HCT116 (cell line): Measurements from ENCODE around the gene CASZ1. TPM values are rescaled to one million over a fixed set of nuclear protein-coding genes. Genes with fewer than 3 reads are reported as not detected.

Experiments
- ATAC-seq: fragments of 200-7000 bp; cut with Tn5 transposase; 2 replicates; pipeline ENCODE4 v1.9.1; 2020; ENCODE audit warnings: mild to moderate bottlenecking, moderate library complexity
- BruUV-seq: library from RNA; stranded (reverse); fragments of 400-500 nt; replicated peaks from 2 replicates; lab custom pipeline; 2021; lab: Mats Ljungman, UMichigan
- CTCF ChIA-PET: fragments of 300-600 bp; sonication (Branson Sonifier 250); formaldehyde crosslinking; loops from one replicate; lab custom pipeline; 2021; ENCODE audit warnings: antibody characterized with exemption; lab: Charles Lee
- POLR2A ChIA-PET: fragments of 300-600, 350-600 bp; sonication (Branson Sonifier 250); formaldehyde crosslinking; loops from one replicate; lab custom pipeline; 2021; ENCODE audit warnings: antibody characterized with exemption; lab: Charles Lee
- RAD21 ChIA-PET, 2 experiments: fragments of 300-600 bp; sonication (Branson Sonifier 250); formaldehyde crosslinking; loops; one replicate each; lab custom pipeline; 2023; ENCODE audit warnings: low total read pairs in 2 of 2; ENCODE audit not compliant: uncharacterized antibody in 2 of 2, unreplicated experiment in 2 of 2, low non-redundant PET in 1 of 2; lab: Charles Lee
- DNase-seq: peaks from one replicate; pipeline ENCODE4 v3.0.0-alpha.2; 2010; ENCODE audit warnings: low read depth, low spot score
- H2AFZ ChIP-seq: fragments of 200-600 bp; shearing (Covaris generic), sonication (generic); 2 replicates; pipeline ENCODE4 v1.6.1; 2017; ENCODE audit warnings: low read depth, mixed run types, mixed read lengths, antibody characterized with exemption, low read length; ENCODE audit not compliant: poor library complexity, severe bottlenecking
- H3K27ac ChIP-seq: 2 replicates; pipeline ENCODE4 v1.5.1; 2012; ENCODE audit warnings: low read depth, low read length
- H3K27me3 ChIP-seq: fragments of 200-600 bp; sonication (generic); 2 replicates; pipeline ENCODE4 v1.6.1; 2016; ENCODE audit warnings: mixed run types, low read length, mixed read lengths; ENCODE audit not compliant: insufficient read depth
- H3K36me3 ChIP-seq, 2 experiments: fragments of 200-500 bp in 1 of 2; fragments of 200-600 bp in 1 of 2; sonication (Bioruptor generic) in 1 of 2; sonication (generic) in 1 of 2; 2 replicates each; pipeline versions ENCODE4 v1.5.1 to v1.6.1; 2014 to 2016; ENCODE audit warnings: low read length in 2 of 2, inconsistent platforms in 1 of 2, mixed read lengths in 1 of 2, mixed run types in 1 of 2; ENCODE audit not compliant: insufficient read depth in 2 of 2, control insufficient read depth in 1 of 2
- H3K4me1 ChIP-seq, 2 experiments: fragments of 200-600 bp in 1 of 2; sonication (generic) in 1 of 2; 2 replicates each; pipeline versions ENCODE4 v1.5.1 to v1.6.1; 2012 to 2017; ENCODE audit warnings: low read length in 2 of 2, inconsistent platforms in 1 of 2, mild to moderate bottlenecking in 1 of 2, mixed read lengths in 1 of 2, mixed run types in 1 of 2, moderate library complexity in 1 of 2; ENCODE audit not compliant: insufficient read depth in 2 of 2, control insufficient read depth in 1 of 2
- H3K4me2 ChIP-seq: fragments of 200-600 bp; sonication (generic); 2 replicates; pipeline ENCODE4 v1.6.1; 2017; ENCODE audit warnings: mixed run types, low read length, mixed read lengths
- H3K4me3 ChIP-seq, 2 experiments: fragments of 200-600 bp in 1 of 2; sonication (generic) in 1 of 2; replicated peaks in 1 of 2; 2 replicates each; pipeline ENCODE4 v1.5.1; 2011 to 2016; ENCODE audit warnings: low read length in 2 of 2, control low read depth in 1 of 2, low read depth in 1 of 2, mild to moderate bottlenecking in 1 of 2, mixed read lengths in 1 of 2, mixed run types in 1 of 2
- H3K79me2 ChIP-seq: fragments of 200-600 bp; sonication (generic); 2 replicates; pipeline ENCODE4 v1.6.1; 2017; ENCODE audit warnings: mild to moderate bottlenecking, mixed run types, low read length, moderate library complexity, mixed read lengths; ENCODE audit not compliant: insufficient read depth
- H3K9ac ChIP-seq: fragments of 200-600 bp; sonication (generic); 2 replicates; pipeline ENCODE4 v1.6.1; 2016; ENCODE audit warnings: low read length, mixed read lengths
- H3K9me2 ChIP-seq: fragments of 200-600 bp; sonication (generic), shearing (Covaris generic); 2 replicates; pipeline ENCODE4 v1.6.1; 2017; ENCODE audit warnings: mixed run types, mild to moderate bottlenecking, moderate library complexity; ENCODE audit not compliant: insufficient read depth
- H3K9me3 ChIP-seq, 2 experiments: fragments of 200-500 bp in 1 of 2; fragments of 200-600 bp in 1 of 2; sonication (Bioruptor generic) in 1 of 2; sonication (generic) in 1 of 2; 2 replicates each; pipeline ENCODE4 v1.6.1; 2014 to 2017; ENCODE audit warnings: low read length in 2 of 2, mixed read lengths in 2 of 2, inconsistent platforms in 1 of 2, low read depth in 1 of 2, mild to moderate bottlenecking in 1 of 2, mixed run types in 1 of 2, moderate library complexity in 1 of 2; ENCODE audit not compliant: control insufficient read depth in 1 of 2, insufficient read depth in 1 of 2
- H4K20me1 ChIP-seq: fragments of 200-600 bp; sonication (generic), shearing (Covaris generic); 2 replicates; pipeline ENCODE4 v1.6.1; 2017; ENCODE audit warnings: mixed run types, mild to moderate bottlenecking, moderate library complexity; ENCODE audit not compliant: insufficient read depth
- CBX3 ChIP-seq: IDR thresholded peaks from 2 replicates; pipeline ENCODE4 v1.6.1; 2012; ENCODE audit warnings: low read depth
- CEBPB ChIP-seq: IDR thresholded peaks from 2 replicates; pipeline ENCODE4 v1.6.1; 2012; ENCODE audit warnings: low read depth
- ELF1 ChIP-seq: IDR thresholded peaks from 2 replicates; pipeline ENCODE4 v1.6.1; 2012; ENCODE audit warnings: low read depth, borderline replicate concordance
- EZH2 ChIP-seq: fragments of 200-600 bp; sonication (generic); IDR thresholded peaks from 2 replicates; pipeline ENCODE4 v1.6.1; 2017; ENCODE audit warnings: antibody characterized with exemption, mixed run types
- FOSL1 ChIP-seq: IDR thresholded peaks from 2 replicates; pipeline ENCODE4 v1.6.1; 2012; ENCODE audit warnings: low read depth
- MAX ChIP-seq: IDR thresholded peaks from 2 replicates; pipeline ENCODE4 v1.6.1; 2012
- POLR2A ChIP-seq: IDR thresholded peaks from 2 replicates; pipeline ENCODE4 v1.7.0; 2011; ENCODE audit warnings: borderline replicate concordance; ENCODE audit not compliant: insufficient read depth, insufficient read length; ENCODE audit errors: extremely low read depth
- SIN3A ChIP-seq: IDR thresholded peaks from 2 replicates; pipeline ENCODE4 v1.6.1; 2012; ENCODE audit warnings: low read depth
- SP1 ChIP-seq: IDR thresholded peaks from 2 replicates; pipeline ENCODE4 v1.6.1; 2012; ENCODE audit warnings: low read depth
- YY1 ChIP-seq: IDR thresholded peaks from 2 replicates; pipeline ENCODE4 v1.6.1; 2011; ENCODE audit warnings: low read length, low read depth, moderate library complexity, mild to moderate bottlenecking; ENCODE audit not compliant: insufficient replicate concordance; ENCODE audit errors: extremely low read depth
- ZBTB33 ChIP-seq: IDR thresholded peaks from 2 replicates; pipeline ENCODE4 v1.6.1; 2011; ENCODE audit warnings: mild to moderate bottlenecking, low read length, moderate library complexity; ENCODE audit not compliant: insufficient replicate concordance; ENCODE audit errors: extremely low read depth
- ZFX ChIP-seq: fragments of 450-650 bp; IDR thresholded peaks from 2 replicates; pipeline ENCODE4 v1.6.1; 2017
- intact Hi-C: fragments of 100-400 bp; cut with micrococcal nuclease; formaldehyde crosslinking; loops from 2 replicates; pipeline ENCODE4 v1.10.0; 2022
- total RNA-seq: library from RNA; stranded (reverse); gene quantifications from one replicate; pipeline ENCODE4 v1.2.1, GENCODE V29; 2021; ENCODE audit not compliant: unreplicated experiment
- TF ChIP-seq, protein P1 (sequence below): IDR thresholded peaks from 2 replicates; pipeline ENCODE4 v1.6.1; 2012; ENCODE audit warnings: low read depth
- TF ChIP-seq, protein P2 (sequence below): IDR thresholded peaks from 2 replicates; pipeline ENCODE4 v1.6.1; 2012

The CASZ1 gene
- total RNA-seq, 1 experiment from 2014 or later = 7.7 TPM

- ATAC-seq = no peak
- intact Hi-C loops = no loop called here
Measured at GRCh38 chr1:10830961-10831668, 34.7 kb upstream of the CASZ1 start.

GRCh38 chr1:10829965-10830515 is 33.6 kb upstream of the CASZ1 start:
- Histone ChIP-seq H3K27me3 (no peaks in the 10 kb centered on the region), H3K36me3 (no peaks in the 10 kb centered on the region), H3K9me2 (no peaks in the 10 kb centered on the region), H3K4me3 (no peak overlapping the region), H3K4me1 (peaks cover 1 to 19% of the 10 kb centered on the region in 2 experiments), H3K9me3 (no peaks in the 10 kb centered on the region), H2AFZ (no peak overlapping the region), H3K79me2 (no peaks in the 10 kb centered on the region), H4K20me1 (no peaks in the 10 kb centered on the region), H3K27ac (no peak overlapping the region), H3K9ac (no peak overlapping the region), H3K4me2 (no peak overlapping the region)
- BruUV-seq = no TSS peak
- ChIA-PET RAD21 (no interaction called here), CTCF (interaction anchor here (0.6 kb wide), 1 partner anchor 127 kb away, joined by 3 read pairs; no protein-coding TSS in a partner anchor), POLR2A (no interaction called here)
- intact Hi-C loops = no loop called here
- DNase-seq (no peak), ATAC-seq (no peak)
- TF ChIP-seq FOSL1 (no peak), ELF1 (no peak), EZH2 (no peak), YY1 (no peak), CEBPB (no peak), POLR2A (no peak), SIN3A (no peak), ZFX (no peak), MAX (no peak), SP1 (no peak), ZBTB33 (no peak), CBX3 (no peak)
- TF ChIP-seq, protein P1, sequence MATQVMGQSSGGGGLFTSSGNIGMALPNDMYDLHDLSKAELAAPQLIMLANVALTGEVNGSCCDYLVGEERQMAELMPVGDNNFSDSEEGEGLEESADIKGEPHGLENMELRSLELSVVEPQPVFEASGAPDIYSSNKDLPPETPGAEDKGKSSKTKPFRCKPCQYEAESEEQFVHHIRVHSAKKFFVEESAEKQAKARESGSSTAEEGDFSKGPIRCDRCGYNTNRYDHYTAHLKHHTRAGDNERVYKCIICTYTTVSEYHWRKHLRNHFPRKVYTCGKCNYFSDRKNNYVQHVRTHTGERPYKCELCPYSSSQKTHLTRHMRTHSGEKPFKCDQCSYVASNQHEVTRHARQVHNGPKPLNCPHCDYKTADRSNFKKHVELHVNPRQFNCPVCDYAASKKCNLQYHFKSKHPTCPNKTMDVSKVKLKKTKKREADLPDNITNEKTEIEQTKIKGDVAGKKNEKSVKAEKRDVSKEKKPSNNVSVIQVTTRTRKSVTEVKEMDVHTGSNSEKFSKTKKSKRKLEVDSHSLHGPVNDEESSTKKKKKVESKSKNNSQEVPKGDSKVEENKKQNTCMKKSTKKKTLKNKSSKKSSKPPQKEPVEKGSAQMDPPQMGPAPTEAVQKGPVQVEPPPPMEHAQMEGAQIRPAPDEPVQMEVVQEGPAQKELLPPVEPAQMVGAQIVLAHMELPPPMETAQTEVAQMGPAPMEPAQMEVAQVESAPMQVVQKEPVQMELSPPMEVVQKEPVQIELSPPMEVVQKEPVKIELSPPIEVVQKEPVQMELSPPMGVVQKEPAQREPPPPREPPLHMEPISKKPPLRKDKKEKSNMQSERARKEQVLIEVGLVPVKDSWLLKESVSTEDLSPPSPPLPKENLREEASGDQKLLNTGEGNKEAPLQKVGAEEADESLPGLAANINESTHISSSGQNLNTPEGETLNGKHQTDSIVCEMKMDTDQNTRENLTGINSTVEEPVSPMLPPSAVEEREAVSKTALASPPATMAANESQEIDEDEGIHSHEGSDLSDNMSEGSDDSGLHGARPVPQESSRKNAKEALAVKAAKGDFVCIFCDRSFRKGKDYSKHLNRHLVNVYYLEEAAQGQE = no peak
- TF ChIP-seq, protein P2, sequence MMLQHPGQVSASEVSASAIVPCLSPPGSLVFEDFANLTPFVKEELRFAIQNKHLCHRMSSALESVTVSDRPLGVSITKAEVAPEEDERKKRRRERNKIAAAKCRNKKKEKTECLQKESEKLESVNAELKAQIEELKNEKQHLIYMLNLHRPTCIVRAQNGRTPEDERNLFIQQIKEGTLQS = no peak

More at GRCh38 chr1:10830961-10831668, 34.7 kb upstream of the CASZ1 start:
- ChIA-PET CTCF (no interaction called here), RAD21 (no interaction called here), POLR2A (no interaction called here)
- Histone ChIP-seq H3K4me3 (no peak overlapping the region), H3K27me3 (no peaks in the 10 kb centered on the region), H3K4me1 (peaks cover 4 to 21% of the 10 kb centered on the region in 2 experiments; a peak in 3 of 4 replicates), H3K79me2 (no peaks in the 10 kb centered on the region), H4K20me1 (no peaks in the 10 kb centered on the region), H3K27ac (no peak overlapping the region), H3K36me3 (no peaks in the 10 kb centered on the region), H2AFZ (no peak overlapping the region), H3K4me2 (peak overlapping the region; percentile 42), H3K9me2 (no peaks in the 10 kb centered on the region), H3K9me3 (no peaks in the 10 kb centered on the region), H3K9ac (no peak overlapping the region)
- TF ChIP-seq ELF1 = no peak
- DNase-seq = no peak
- BruUV-seq = no TSS peak
